ENCODE data around the gene MYO9A.

MYO9A gene

GRCh38 chr15:71932689-71933088 is 185.3 kb downstream of the MYO9A start:
- no peak overlapping the region for H3K4me2 ChIP-seq (ENCODE audit: low read length)
- no peak overlapping the region for H3K4me3 ChIP-seq (ENCODE audit: low read length)
- no peaks in the 10 kb centered on the region for H3K4me1 ChIP-seq (ENCODE audit: control insufficient read depth, insufficient read depth, low read length)
- H3K9ac ChIP-seq (ENCODE audit: low read depth, low read length): no peak overlapping the region
- no peaks in the 10 kb centered on the region for H3K9me3 ChIP-seq (replicated peaks; ENCODE audit: low read length)
- H3K27me3 ChIP-seq (ENCODE audit: control insufficient read depth, insufficient read depth, low read length): no peaks in the 10 kb centered on the region
- peaks cover 51% of the 10 kb centered on the region for H3K36me3 ChIP-seq (ENCODE audit: insufficient read depth, low read length)

GRCh38 chr15:71931261-71931660 is 186.7 kb downstream of the MYO9A start:
- no peak overlapping the region for H3K4me3 ChIP-seq (ENCODE audit: low read length)
- no peak overlapping the region for H3K4me2 ChIP-seq (ENCODE audit: low read length)
- H3K27me3 ChIP-seq (ENCODE audit: control insufficient read depth, insufficient read depth, low read length): no peaks in the 10 kb centered on the region
- no peaks in the 10 kb centered on the region for H3K9me3 ChIP-seq (replicated peaks; ENCODE audit: low read length)
- H3K36me3 ChIP-seq (ENCODE audit: insufficient read depth, low read length): peaks cover 52% of the 10 kb centered on the region
- H3K9ac ChIP-seq (ENCODE audit: low read depth, low read length): no peak overlapping the region
- H3K4me1 ChIP-seq (ENCODE audit: control insufficient read depth, insufficient read depth, low read length): no peaks in the 10 kb centered on the region

GRCh38 chr15:71925145-71925544 is 192.8 kb downstream of the MYO9A start:
- Histone ChIP-seq H3K4me3 (ENCODE audit: low read length) (no peak overlapping the region), H3K27me3 (ENCODE audit: control insufficient read depth, insufficient read depth, low read length) (no peaks in the 10 kb centered on the region), H3K9me3 (replicated peaks; ENCODE audit: low read length) (no peaks in the 10 kb centered on the region), H3K36me3 (ENCODE audit: insufficient read depth, low read length) (peaks cover 7% of the 10 kb centered on the region), H3K4me2 (ENCODE audit: low read length) (no peak overlapping the region), H3K9ac (ENCODE audit: low read depth, low read length) (no peak overlapping the region), H3K4me1 (ENCODE audit: control insufficient read depth, insufficient read depth, low read length) (no peaks in the 10 kb centered on the region)

GRCh38 chr15:71921191-71921590 is 196.8 kb downstream of the MYO9A start:
- Histone ChIP-seq H3K9me3 (replicated peaks; ENCODE audit: low read length) (no peaks in the 10 kb centered on the region), H3K4me1 (ENCODE audit: control insufficient read depth, insufficient read depth, low read length) (no peaks in the 10 kb centered on the region), H3K4me2 (ENCODE audit: low read length) (no peak overlapping the region), H3K36me3 (ENCODE audit: insufficient read depth, low read length) (peaks cover 2% of the 10 kb centered on the region), H3K9ac (ENCODE audit: low read depth, low read length) (no peak overlapping the region), H3K27me3 (ENCODE audit: control insufficient read depth, insufficient read depth, low read length) (no peaks in the 10 kb centered on the region), H3K4me3 (ENCODE audit: low read length) (no peak overlapping the region)

- H3K9me3 ChIP-seq (replicated peaks; ENCODE audit: low read length): no peaks in the 10 kb centered on the region
- no peaks in the 10 kb centered on the region for H3K36me3 ChIP-seq (ENCODE audit: insufficient read depth, low read length)
- H3K4me3 ChIP-seq (ENCODE audit: low read length): no peak overlapping the region
- H3K9ac ChIP-seq (ENCODE audit: low read depth, low read length): no peak overlapping the region
- no peak overlapping the region for H3K4me2 ChIP-seq (ENCODE audit: low read length)
- no peaks in the 10 kb centered on the region for H3K27me3 ChIP-seq (ENCODE audit: control insufficient read depth, insufficient read depth, low read length)
- no peaks in the 10 kb centered on the region for H3K4me1 ChIP-seq (ENCODE audit: control insufficient read depth, insufficient read depth, low read length)
These were observed 197.4 kb downstream of the MYO9A start for GRCh38 chr15:71920573-71920972.

GRCh38 chr15:71916834-71917233 is 201.1 kb downstream of the MYO9A start:
- Histone ChIP-seq H3K9me3 (replicated peaks; ENCODE audit: low read length) (no peaks in the 10 kb centered on the region), H3K36me3 (ENCODE audit: insufficient read depth, low read length) (no peaks in the 10 kb centered on the region), H3K4me1 (ENCODE audit: control insufficient read depth, insufficient read depth, low read length) (no peaks in the 10 kb centered on the region), H3K4me3 (ENCODE audit: low read length) (no peak overlapping the region), H3K9ac (ENCODE audit: low read depth, low read length) (no peak overlapping the region), H3K4me2 (ENCODE audit: low read length) (no peak overlapping the region), H3K27me3 (ENCODE audit: control insufficient read depth, insufficient read depth, low read length) (no peaks in the 10 kb centered on the region)

GRCh38 chr15:71914092-71914491 is 203.9 kb downstream of the MYO9A start:
- H3K9ac ChIP-seq (ENCODE audit: low read depth, low read length): no peak overlapping the region

GRCh38 chr15:71899674-71900073 is 218.3 kb downstream of the MYO9A start:
- H3K9me3 ChIP-seq (replicated peaks; ENCODE audit: low read length): no peaks in the 10 kb centered on the region
- no peaks in the 10 kb centered on the region for H3K4me1 ChIP-seq (ENCODE audit: control insufficient read depth, insufficient read depth, low read length)
- H3K27me3 ChIP-seq (ENCODE audit: control insufficient read depth, insufficient read depth, low read length): no peaks in the 10 kb centered on the region
- no peak overlapping the region for H3K9ac ChIP-seq (ENCODE audit: low read depth, low read length)
- no peak overlapping the region for H3K4me3 ChIP-seq (ENCODE audit: low read length)
- H3K36me3 ChIP-seq (ENCODE audit: insufficient read depth, low read length): peaks cover 38% of the 10 kb centered on the region
- H3K4me2 ChIP-seq (ENCODE audit: low read length): no peak overlapping the region

More at GRCh38 chr15:71914092-71914491, 203.9 kb downstream of the MYO9A start:
- Histone ChIP-seq H3K4me2 (ENCODE audit: low read length) (no peak overlapping the region), H3K27me3 (ENCODE audit: control insufficient read depth, insufficient read depth, low read length) (no peaks in the 10 kb centered on the region), H3K4me3 (ENCODE audit: low read length) (no peak overlapping the region), H3K4me1 (ENCODE audit: control insufficient read depth, insufficient read depth, low read length) (no peaks in the 10 kb centered on the region), H3K36me3 (ENCODE audit: insufficient read depth, low read length) (peaks cover 5% of the 10 kb centered on the region), H3K9me3 (replicated peaks; ENCODE audit: low read length) (no peaks in the 10 kb centered on the region)

GRCh38 chr15:71893691-71894090 is 224.3 kb downstream of the MYO9A start:
- Histone ChIP-seq H3K4me3 (ENCODE audit: low read length) (no peak overlapping the region), H3K4me2 (ENCODE audit: low read length) (no peak overlapping the region), H3K9me3 (replicated peaks; ENCODE audit: low read length) (no peaks in the 10 kb centered on the region), H3K36me3 (ENCODE audit: insufficient read depth, low read length) (peaks cover 29% of the 10 kb centered on the region), H3K4me1 (ENCODE audit: control insufficient read depth, insufficient read depth, low read length) (peaks cover 5% of the 10 kb centered on the region), H3K9ac (ENCODE audit: low read depth, low read length) (no peak overlapping the region), H3K27me3 (ENCODE audit: control insufficient read depth, insufficient read depth, low read length) (no peaks in the 10 kb centered on the region)

- H3K4me1 ChIP-seq (ENCODE audit: control insufficient read depth, insufficient read depth, low read length): peaks cover 5% of the 10 kb centered on the region
- H3K36me3 ChIP-seq (ENCODE audit: insufficient read depth, low read length): peaks cover 20% of the 10 kb centered on the region
- no peaks in the 10 kb centered on the region for H3K27me3 ChIP-seq (ENCODE audit: control insufficient read depth, insufficient read depth, low read length)
- no peaks in the 10 kb centered on the region for H3K9me3 ChIP-seq (replicated peaks; ENCODE audit: low read length)
- no peak overlapping the region for H3K4me2 ChIP-seq (ENCODE audit: low read length)
- no peak overlapping the region for H3K4me3 ChIP-seq (ENCODE audit: low read length)
- no peak overlapping the region for H3K9ac ChIP-seq (ENCODE audit: low read depth, low read length)
These were observed 225.6 kb downstream of the MYO9A start for GRCh38 chr15:71892335-71892734.

GRCh38 chr15:71891026-71891425 is 226.9 kb downstream of the MYO9A start:
- H3K36me3 ChIP-seq (ENCODE audit: insufficient read depth, low read length): peaks cover 34% of the 10 kb centered on the region
- H3K4me1 ChIP-seq (ENCODE audit: control insufficient read depth, insufficient read depth, low read length): peaks cover 5% of the 10 kb centered on the region
- H3K27me3 ChIP-seq (ENCODE audit: control insufficient read depth, insufficient read depth, low read length): no peaks in the 10 kb centered on the region
- H3K9ac ChIP-seq (ENCODE audit: low read depth, low read length): no peak overlapping the region
- H3K9me3 ChIP-seq (replicated peaks; ENCODE audit: low read length): no peaks in the 10 kb centered on the region
- H3K4me2 ChIP-seq (ENCODE audit: low read length): no peak overlapping the region
- no peak overlapping the region for H3K4me3 ChIP-seq (ENCODE audit: low read length)

GRCh38 chr15:71889947-71890346 is 228.0 kb downstream of the MYO9A start:
- H3K4me3 ChIP-seq (ENCODE audit: low read length): no peak overlapping the region
- no peaks in the 10 kb centered on the region for H3K9me3 ChIP-seq (replicated peaks; ENCODE audit: low read length)
- H3K4me2 ChIP-seq (ENCODE audit: low read length): no peak overlapping the region
- no peaks in the 10 kb centered on the region for H3K27me3 ChIP-seq (ENCODE audit: control insufficient read depth, insufficient read depth, low read length)
- H3K4me1 ChIP-seq (ENCODE audit: control insufficient read depth, insufficient read depth, low read length): peaks cover 5% of the 10 kb centered on the region
- peaks cover 35% of the 10 kb centered on the region for H3K36me3 ChIP-seq (ENCODE audit: insufficient read depth, low read length)
- H3K9ac ChIP-seq (ENCODE audit: low read depth, low read length): no peak overlapping the region

Measured in skeletal muscle satellite cell (primary cell).